Brain microvascular endothelial cell (primary cell): ENCODE measurements around the gene PVALEF.

Experiments
- DNase-seq: peaks from one replicate; pipeline ENCODE4 v3.0.0-alpha.2; 2020
- H3K27ac ChIP-seq: fragments of 250-450 bp; sonication (Bioruptor Pico); 2 replicates; pipeline ENCODE4 v1.5.1; 2020; ENCODE audit warnings: mild to moderate bottlenecking, moderate library complexity
- H3K27me3 ChIP-seq: fragments of 250-450 bp; sonication (Bioruptor Pico); replicated peaks from 2 replicates; pipeline ENCODE4 v1.5.1; 2020; ENCODE audit warnings: mild to moderate bottlenecking
- H3K36me3 ChIP-seq: fragments of 250-450 bp; sonication (Bioruptor Pico); replicated peaks from 2 replicates; pipeline ENCODE4 v1.5.1; 2020; ENCODE audit warnings: mild to moderate bottlenecking
- H3K4me3 ChIP-seq: 2 replicates; pipeline ENCODE4 v1.5.1; 2011; ENCODE audit warnings: low read depth, mild to moderate bottlenecking, control low read depth, low read length, moderate library complexity
- in situ Hi-C: cut with HindIII; loops from 2 replicates; pipeline ENCODE4 v1.10.0; 2017; ENCODE audit warnings: low sequenced_read_pairs, low pct_ligation_motif_present
- TF ChIP-seq, protein P1 (sequence below): IDR thresholded peaks from 2 replicates; pipeline ENCODE4 v1.5.1; 2011; ENCODE audit warnings: low read depth, mild to moderate bottlenecking, moderate library complexity, low read length, control low read depth, inconsistent platforms; ENCODE audit errors: missing control alignments

PVALEF gene

GRCh38 chr17:81187586-81188490, 22.5 kb downstream of the PVALEF start:
- Histone ChIP-seq H3K36me3 (no peaks in the 10 kb centered on the region), H3K27ac (no peak overlapping the region), H3K27me3 (no peaks in the 10 kb centered on the region), H3K4me3 (no peak overlapping the region)
- TF ChIP-seq, protein P1, sequence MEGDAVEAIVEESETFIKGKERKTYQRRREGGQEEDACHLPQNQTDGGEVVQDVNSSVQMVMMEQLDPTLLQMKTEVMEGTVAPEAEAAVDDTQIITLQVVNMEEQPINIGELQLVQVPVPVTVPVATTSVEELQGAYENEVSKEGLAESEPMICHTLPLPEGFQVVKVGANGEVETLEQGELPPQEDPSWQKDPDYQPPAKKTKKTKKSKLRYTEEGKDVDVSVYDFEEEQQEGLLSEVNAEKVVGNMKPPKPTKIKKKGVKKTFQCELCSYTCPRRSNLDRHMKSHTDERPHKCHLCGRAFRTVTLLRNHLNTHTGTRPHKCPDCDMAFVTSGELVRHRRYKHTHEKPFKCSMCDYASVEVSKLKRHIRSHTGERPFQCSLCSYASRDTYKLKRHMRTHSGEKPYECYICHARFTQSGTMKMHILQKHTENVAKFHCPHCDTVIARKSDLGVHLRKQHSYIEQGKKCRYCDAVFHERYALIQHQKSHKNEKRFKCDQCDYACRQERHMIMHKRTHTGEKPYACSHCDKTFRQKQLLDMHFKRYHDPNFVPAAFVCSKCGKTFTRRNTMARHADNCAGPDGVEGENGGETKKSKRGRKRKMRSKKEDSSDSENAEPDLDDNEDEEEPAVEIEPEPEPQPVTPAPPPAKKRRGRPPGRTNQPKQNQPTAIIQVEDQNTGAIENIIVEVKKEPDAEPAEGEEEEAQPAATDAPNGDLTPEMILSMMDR = no peak
- in situ Hi-C loops = loop anchor here (5.0 kb wide), 1 partner anchor 56 kb away; no protein-coding TSS in a partner anchor
- DNase-seq = no peak

- no peaks in the 10 kb centered on the region for H3K27me3 ChIP-seq
- TF ChIP-seq, protein P1 = no peak
- no peak overlapping the region for H3K27ac ChIP-seq
- in situ Hi-C loops = loop anchor here (5.0 kb wide), 1 partner anchor 56 kb away; no protein-coding TSS in a partner anchor
- H3K36me3 ChIP-seq = no peaks in the 10 kb centered on the region
- no peak for DNase-seq
- no peak overlapping the region for H3K4me3 ChIP-seq
Observed at GRCh38 chr17:81188491-81188840, 23.2 kb downstream of the PVALEF start.

- no peaks in the 10 kb centered on the region for H3K27me3 ChIP-seq
- DNase-seq = no peak
- TF ChIP-seq, protein P1 = no peak
- in situ Hi-C loops = loop anchor here (5.0 kb wide), 1 partner anchor 57 kb away; no protein-coding TSS in a partner anchor
- H3K36me3 ChIP-seq = no peaks in the 10 kb centered on the region
- H3K4me3 ChIP-seq = no peak overlapping the region
- no peak overlapping the region for H3K27ac ChIP-seq
Observed at GRCh38 chr17:81189016-81189415, 23.7 kb downstream of the PVALEF start.

GRCh38 chr17:81189670-81190530, 24.6 kb downstream of the PVALEF start:
- TF ChIP-seq, protein P1 = peak; percentile 42
- no peaks in the 10 kb centered on the region for H3K36me3 ChIP-seq
- no peak for DNase-seq
- no peaks in the 10 kb centered on the region for H3K27me3 ChIP-seq
- no peak overlapping the region for H3K4me3 ChIP-seq
- no peak overlapping the region for H3K27ac ChIP-seq
- in situ Hi-C loops = loop anchor here (5.0 kb wide), 1 partner anchor 58 kb away; no protein-coding TSS in a partner anchor

- TF ChIP-seq, protein P1 = no peak
- H3K27me3 ChIP-seq = no peaks in the 10 kb centered on the region
- DNase-seq = no peak
- H3K36me3 ChIP-seq = no peaks in the 10 kb centered on the region
- H3K27ac ChIP-seq = no peak overlapping the region
- in situ Hi-C loops = no loop called here
- no peak overlapping the region for H3K4me3 ChIP-seq
Observed at GRCh38 chr17:81190591-81190990, 25.3 kb downstream of the PVALEF start.
